HG02884 (cell line): ENCODE measurements around the gene UBAC1.

Experiments
- ATAC-seq: cut with Tn5 transposase; IDR thresholded peaks from one replicate; pipeline ENCODE4 v1.9.1; 2021; ENCODE audit warnings: mild to moderate bottlenecking, moderate library complexity; ENCODE audit not compliant: unreplicated experiment

UBAC1 gene, protein sequence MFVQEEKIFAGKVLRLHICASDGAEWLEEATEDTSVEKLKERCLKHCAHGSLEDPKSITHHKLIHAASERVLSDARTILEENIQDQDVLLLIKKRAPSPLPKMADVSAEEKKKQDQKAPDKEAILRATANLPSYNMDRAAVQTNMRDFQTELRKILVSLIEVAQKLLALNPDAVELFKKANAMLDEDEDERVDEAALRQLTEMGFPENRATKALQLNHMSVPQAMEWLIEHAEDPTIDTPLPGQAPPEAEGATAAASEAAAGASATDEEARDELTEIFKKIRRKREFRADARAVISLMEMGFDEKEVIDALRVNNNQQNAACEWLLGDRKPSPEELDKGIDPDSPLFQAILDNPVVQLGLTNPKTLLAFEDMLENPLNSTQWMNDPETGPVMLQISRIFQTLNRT

DNA sequence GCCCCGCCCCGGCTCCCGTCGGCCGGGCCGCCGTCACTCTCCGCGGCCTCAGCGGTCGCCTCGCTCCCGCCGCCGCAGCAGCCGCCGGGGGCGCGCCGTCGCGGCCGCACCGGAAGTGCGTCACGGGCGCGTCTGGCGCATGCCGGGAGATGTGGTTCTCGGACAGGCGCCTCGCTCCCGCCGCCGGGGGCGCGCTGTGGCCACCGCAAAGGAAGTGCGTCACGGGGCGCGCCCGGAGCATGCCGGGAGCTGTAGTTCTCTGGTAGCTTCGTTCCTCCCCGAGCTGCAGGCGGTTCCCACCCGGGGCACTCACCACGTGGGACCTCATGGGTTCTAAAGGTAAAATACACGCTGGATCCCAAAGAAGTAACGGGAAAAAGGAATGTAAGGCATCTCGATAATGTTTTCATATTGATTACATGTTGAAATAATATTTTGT is at the start of gene UBAC1:
Gene UBAC1, minus strand, starts transcription at position 97 of the 439 bp plus-strand sequence. CDS start 211 bp downstream, outside the sequence.
- peak; percentile 85 for ATAC-seq

DNA sequence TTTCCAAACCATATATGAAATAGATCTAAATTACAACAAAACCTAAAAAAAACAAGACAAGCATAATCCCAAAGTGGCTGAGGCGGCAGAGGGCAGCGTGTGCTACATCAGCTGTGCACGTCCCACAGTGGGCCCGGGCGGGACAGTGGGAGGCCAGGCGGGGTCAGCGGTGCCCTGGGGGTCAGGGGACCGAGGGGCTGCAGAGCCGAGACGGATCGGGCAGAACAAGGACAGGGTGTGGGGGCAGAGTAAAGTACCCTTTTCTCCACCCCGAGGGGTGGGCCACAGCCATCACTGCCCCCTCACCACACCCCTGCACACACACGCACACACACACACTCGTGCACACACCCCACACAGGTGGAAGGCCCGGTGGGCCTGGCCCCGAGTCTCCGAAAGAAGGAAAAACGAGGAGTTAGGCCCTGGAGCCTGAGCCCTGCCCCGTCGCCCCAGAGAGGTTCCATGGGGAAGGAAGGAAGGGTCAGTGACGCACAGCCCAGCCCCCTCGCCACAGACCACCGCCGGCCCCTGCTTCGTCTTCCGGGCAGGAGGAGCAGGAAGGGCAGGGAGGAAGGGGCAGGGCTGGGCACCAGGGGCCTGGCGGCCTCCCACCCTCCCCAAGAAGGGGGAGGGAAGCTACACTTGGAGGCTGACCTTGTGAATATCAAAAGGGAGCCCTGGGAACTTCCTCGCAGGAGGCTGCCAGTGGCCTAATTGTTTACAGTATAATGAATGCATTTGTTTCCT is 49.6 kb upstream of the UBAC1 start:
- ATAC-seq, result no peak

DNA sequence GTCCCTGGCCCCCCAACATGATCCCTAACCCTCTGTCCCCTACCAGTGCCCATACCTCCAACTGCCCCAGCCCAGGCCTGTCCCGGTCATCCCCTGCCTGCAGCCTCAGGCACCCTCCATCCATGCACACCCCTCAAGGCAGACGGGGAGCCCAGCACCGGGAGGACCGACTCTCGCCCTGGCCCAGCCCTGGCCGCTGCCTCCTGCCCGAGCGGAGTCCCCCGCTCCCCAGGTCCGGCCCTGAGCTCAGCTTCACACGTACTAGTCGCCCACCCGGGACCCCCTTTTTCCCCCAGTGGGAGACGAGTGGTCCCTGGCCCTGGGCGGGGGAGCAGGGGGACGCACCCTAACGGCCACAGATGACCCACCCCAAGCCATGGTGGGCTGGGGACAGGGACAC is 49.0 kb upstream of the UBAC1 start:
- ATAC-seq, result no peak

DNA sequence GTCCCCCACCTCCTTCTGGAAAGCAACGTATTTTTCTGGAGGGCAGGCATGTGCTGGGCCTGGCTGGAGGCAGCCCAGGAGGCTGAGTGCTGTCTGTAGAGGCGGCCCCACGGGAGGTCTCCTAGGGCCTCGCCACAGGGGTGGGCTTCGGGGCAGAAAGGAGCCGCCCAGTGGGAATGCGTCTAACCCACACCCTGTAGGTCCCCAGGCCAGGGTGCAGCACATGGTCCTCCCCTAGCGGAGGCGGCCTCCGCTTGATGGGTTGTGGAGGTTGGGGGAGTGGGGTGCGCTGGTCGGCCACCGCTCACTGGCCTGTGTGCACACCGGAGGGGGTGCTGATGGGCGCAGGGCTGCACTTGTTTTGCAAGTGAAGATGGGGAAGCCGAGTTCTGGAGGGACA is 48.3 kb upstream of the UBAC1 start:
- no peak for ATAC-seq

DNA sequence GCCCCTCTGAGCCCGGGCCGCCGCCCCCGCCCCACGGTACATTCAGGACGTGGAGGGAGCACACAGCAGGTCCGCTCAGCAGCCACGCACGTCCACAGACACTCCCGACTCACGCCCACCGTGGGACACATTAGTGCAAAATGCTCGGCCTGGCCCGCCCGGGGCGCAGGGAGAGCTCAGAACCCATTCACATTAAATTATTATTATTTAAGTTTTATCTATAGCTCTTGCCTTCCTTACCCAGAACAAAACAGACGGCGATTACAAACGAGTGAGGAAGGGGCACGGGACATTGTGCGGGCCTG is 47.5 kb upstream of the UBAC1 start:
- ATAC-seq, result no peak

DNA sequence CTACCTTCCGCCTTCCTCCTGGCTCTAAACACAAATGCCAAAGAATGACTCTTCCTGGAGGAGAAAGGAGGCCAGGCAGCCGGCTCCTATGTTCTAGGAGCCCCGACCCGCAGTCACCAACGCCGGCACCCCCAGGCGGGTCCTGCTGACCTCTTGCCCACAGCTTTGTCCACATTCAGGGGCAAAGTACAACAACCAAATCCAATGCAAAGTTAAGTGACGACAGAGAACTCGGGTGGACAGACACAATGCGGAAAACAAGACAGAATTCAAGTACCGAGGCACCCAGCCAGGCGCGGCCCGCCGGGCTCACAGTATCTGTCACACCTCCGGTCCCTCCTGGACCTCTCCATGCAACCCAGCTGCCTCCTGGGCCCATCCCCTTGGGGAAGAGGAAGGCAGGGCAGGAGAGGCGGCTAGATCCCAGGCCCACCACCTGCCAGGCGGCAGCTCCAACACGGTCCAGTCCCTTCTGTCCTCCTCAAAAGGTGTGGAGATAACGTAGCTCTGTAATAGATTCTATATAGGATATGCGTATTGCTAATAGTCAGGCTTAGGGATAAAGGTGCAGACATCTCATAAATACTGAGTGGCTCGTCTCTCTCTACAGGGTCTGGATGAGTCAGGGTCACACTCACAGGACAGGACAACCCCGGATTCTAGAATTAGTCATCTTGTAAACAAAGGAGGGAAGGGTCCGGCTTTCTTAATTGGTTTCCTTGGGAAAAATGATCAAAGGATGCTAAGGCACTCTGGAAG is 46.9 kb upstream of the UBAC1 start:
- no peak for ATAC-seq

DNA sequence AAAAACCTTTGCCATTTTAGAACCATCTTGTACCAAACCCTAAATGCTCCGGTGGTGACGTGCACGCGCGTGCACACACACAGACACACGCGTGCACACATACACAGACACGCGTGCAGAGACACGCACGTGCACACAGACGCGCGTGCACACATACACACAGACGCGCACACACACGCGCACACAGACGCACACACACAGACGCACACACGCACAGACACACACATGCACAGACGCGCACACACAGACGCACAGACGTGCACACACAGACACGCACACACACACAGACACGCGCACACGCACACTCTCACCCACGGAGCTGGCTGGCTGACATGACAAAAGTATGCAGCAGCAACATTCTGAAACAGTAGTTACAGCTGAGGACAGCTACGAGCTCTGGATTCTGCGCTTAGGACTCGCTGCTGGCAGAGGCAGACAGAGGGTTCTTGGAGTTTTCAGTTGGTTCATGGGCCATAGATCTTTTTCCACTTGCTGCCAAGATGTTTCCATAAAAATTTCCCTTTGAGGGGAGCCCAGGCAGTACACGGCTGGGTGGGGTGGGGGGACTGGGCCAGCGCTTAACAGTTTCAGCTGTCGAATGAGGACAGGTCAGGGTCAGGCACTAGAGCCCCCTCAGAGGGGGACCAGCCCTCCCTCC is 46.2 kb upstream of the UBAC1 start:
- no peak for ATAC-seq

DNA sequence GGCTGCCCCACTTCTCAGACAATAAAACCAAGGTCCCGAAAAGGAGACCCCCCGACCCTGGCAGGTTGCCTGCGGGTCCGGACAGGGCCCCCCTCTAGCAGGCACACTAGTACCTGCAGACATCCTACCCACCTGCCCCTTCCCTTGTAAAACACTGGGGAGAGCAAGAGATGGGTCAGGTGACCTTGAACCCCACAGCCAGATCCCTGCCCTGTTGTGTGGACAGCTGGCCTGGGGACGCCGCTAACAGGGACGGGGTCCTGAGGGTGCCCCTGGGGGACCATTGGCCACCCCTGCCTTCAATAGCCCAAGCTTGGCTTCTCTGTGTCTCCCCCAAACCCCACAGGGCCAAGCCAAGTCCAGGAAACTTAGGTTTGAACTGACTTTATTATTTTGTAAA is 45.0 kb upstream of the UBAC1 start:
- ATAC-seq, result no peak

DNA sequence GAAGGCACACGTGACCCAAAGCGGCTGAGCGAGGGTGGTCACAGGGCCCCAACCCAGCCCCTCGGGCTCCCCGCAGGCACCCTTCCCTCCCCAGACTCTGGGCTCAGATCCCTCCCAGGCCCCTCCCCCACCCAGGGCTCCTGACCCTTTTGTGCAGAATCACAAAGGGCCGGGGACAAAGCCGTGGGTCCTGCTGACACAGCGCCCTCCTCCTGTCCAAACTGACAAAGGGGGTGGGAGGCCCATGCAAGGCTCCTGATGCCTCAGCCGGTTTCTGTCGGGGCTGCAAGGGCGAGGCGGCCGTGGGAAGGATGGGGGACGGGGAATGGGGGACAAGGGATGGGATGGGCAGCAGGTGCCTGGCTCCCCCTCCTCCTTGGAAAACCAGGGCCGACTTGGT is 43.5 kb upstream of the UBAC1 start:
- no peak for ATAC-seq

DNA sequence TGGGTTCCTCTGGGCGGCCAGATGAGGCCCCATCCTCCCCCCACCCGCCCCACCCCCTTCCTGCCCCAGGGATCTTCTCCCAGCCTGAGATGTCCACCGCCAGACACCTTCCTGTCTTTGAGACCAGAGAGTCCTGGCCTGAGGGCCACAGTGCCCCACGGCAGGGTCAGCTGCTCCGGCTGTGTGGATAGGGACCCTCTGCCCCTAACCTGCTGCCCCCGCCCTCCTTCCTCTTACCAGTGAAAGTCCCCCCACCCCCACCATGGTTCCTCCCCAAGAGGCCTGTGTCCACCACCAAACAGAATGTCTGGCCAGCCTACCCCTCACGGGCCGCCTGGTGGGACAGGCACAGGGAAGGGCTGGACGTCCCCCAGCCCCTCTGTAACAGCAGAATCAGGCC is 43.0 kb upstream of the UBAC1 start:
- ATAC-seq, result no peak

DNA sequence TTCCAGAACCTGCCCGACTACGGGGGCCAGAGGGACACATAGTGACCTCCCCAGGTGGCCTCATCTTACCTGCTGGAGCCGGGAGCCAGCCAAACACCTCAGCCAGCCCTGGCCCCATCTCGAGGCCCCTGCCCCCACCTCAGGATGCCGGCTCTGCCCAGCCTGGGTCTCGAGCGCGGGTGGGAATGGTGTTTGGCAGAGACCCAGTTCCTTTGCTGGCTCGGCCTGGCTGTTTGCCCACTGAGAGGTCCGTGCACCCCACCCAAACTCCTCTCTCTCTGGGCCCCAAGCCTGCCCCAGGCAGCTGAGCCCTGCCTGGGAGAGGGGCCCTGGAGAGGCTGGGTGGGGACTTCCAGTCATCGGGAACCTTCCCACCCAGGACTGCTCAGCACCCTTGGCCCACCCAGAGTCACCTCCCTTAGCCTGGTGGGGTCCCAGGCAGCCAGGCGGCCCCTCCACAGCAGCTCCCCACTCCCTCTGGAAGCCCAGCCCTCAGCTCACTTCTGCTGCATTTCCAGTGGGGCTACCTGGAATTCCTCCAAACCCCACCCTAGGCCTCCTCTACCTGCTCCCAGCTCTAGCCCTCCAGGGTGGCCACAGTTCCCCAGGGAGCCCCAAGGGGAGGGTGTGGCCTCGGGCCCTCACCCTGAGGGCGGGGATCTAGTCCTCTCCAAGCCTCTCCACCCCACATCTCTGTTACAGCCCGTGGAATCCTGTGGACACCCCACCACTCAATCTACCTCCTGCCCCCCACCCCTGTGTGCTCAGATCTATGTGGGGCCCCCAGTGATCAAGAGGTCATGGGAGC is 42.4 kb upstream of the UBAC1 start:
- no peak for ATAC-seq

DNA sequence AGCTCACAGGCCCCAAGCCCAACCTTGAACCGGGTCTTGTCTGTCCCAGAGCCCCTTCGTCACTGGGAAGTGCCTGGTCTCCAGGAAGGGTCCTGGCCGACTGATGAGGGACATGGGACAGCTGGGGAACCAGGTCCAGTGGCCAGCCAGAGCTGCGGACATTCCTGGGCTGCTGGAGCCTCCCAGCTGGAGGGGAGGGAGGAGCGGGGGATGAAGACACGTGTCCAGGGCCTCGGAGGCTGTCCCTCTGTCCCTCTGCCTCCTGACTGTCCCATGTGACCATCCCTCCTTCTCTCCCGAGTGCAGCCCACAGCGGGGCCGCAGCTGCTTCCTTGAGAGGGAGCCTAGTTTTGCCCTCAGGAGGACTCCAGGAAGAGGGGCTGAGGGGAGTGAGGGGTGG is 41.7 kb upstream of the UBAC1 start:
- no peak for ATAC-seq

DNA sequence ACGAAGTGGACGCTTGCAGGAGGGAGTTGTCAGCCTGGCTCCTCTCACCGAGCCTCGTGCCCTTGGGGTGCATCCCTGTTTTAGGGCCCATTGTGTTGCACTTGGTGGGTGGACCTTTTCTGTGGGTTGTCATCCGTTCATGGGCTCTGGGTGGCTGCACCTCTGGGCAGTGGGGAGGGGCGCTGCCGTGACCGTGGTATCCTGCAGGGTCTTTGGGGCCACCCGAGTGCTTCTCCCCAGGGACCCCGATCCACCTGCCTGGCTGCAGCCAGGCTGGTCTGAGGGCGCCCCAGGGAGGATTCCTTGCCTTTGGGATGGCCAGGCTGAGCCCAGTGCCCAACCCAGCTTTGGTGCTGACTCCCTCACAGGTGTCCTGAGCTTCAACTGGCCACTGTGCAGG is 41.0 kb upstream of the UBAC1 start:
- no peak for ATAC-seq

DNA sequence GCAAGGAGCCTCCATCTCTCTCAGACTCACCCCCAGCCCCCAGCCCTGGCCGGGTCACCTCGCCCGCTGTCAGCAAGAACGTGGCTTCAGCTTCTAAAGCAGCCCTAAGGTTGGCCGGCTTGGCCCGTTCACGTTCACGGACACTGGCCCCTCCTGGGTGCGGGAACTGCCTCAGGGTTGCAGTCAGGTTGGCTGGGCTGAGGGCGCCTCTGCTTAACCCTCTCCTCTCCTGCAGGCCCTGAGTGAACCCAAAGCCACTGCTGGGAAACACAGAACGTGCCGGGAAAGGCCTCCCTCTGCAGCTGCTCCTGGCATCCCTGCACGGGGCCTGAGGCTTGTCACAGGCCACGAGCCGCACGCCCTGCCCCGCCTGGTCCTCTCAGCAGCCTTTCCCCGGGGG is 40.1 kb upstream of the UBAC1 start:
- no peak for ATAC-seq

DNA sequence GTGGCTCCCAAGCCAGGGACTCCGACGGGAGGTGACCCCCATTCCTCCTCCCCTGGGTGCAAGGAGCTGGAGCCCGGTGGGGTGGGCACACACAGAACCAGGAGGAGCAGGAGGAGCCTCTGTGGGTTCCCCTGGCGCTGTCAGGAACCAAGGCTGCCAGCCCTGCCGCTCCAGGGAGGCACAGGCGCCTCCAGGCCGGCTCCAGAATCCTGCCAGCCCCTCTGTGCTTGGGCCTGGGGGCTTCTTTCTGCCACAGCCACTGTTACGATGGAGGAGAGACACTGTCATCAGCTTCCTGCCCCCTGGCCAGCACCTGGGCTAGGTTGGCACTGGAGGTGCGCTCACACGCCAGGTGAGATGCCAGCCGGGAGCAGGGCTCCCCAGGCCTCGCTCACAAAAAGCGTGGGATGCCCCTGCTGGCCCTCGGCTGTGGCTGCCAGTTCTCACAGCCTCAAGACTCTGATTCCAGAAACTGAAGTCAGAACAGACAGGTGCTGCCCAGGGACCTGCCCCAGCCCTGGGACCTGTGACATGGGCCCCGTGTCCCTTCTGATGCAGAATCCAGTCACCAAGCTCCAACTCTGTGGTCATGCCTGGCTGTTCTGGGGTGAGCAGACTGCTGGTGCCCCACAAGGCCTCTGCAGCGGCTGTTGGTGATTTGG is 37.4 kb upstream of the UBAC1 start:
- ATAC-seq, result no peak

DNA sequence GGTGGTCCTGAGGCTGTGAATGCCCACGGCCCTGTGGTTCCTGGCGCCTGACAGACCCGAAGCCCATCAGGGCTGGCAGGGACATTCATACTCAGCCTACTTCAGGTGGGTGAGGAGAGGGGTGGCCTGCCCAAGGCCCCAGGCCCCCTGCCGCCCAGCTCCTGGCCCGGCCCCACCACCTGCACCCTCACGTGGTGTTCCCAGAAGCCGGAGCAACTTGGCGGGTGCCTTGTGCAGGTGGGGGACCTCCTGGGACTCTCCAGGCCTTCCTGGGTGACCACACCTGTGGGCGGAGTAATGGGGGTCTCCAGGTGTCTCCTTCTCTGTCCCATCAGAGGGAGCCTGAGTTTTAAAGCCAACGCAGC is 36.8 kb upstream of the UBAC1 start:
- ATAC-seq, result no peak

DNA sequence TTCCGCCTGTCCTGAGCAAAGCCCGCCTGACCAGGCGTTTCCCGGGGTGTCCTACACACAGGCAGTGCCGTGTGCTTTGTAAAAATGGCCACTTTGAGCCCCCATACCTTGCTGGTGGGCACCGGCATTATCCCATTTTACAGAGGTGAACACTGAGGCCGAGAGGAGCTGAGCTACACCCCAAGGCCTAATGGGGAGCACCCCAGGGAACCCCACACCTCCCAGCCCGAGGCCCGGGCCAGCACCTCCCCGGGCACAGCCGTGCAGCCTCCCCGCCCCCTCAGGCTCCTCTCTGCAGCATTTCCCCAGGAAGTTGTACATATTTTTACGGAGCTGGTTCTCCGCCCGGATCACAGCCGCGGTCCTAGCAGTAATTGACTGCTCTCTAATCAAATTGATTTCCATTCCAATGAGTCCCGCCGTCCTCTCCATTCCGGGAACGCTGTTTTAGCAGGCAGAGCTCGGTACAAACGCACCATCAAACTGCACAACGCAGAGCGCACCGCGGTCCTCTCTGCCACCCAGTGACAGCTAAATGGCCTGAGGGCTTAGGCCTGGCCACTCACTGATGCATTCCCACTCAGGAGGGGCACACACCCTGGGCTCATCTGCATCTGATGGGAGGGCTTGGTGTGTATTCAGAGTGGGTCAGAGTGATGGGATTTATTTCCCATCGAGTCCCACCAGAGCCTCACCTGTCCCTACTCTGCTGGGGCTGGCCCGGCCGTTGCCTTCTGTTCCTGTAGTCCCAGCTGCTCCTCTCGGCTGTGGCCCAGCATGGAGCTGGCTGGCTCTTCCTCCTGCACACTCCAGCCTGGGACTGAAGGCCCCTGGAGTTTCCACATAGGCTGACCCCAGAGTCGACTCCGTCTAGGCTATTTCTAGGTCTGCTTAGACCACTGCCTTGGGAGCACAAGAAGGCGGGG is 36.2 kb upstream of the UBAC1 start:
- ATAC-seq, result no peak

DNA sequence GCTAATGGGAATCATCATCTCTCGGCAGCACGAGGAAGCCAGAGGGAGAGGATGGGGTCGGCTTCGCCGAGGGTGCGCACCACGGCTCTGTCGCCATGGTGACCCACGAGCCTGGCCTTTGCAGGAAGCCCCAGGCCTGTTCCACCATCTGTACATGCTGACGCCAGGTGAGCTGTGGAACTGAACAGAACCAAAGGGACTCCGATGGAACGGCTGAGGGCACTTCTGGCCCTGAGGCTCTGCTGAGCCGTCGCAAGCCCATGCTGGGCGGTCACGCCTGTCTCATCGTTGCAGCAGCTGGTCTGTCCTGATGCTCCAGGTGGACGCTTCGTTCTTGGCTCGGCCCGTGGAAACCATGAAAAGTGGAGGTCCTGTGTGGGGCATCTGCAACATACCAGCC is 34.6 kb upstream of the UBAC1 start:
- ATAC-seq, result no peak
